ENCODE measurements around the gene SPATA31E1.

Gene SPATA31E1

GRCh38 chr9:87867391-87867790 lies 15.3 kb upstream of the SPATA31E1 start:
- Histone ChIP-seq H3K9me2 (ENCODE audit: low read depth, low read length) (no peaks in the 10 kb centered on the region), H3K79me2 (ENCODE audit: insufficient read depth, low read length) (no peaks in the 10 kb centered on the region), H3K27ac (ENCODE audit: low read depth, low read length, poor library complexity, severe bottlenecking) (no peak overlapping the region)

GRCh38 chr9:87868175-87868574 lies 14.5 kb upstream of the SPATA31E1 start:
- no peak overlapping the region for H3K4me2 ChIP-seq (ENCODE audit: low read length)
- H3K36me3 ChIP-seq (ENCODE audit: insufficient read depth, low read length): no peaks in the 10 kb centered on the region
- no peaks in the 10 kb centered on the region for H3F3A ChIP-seq (ENCODE audit: insufficient read depth, low read length)
- no peaks in the 10 kb centered on the region for H4K20me1 ChIP-seq (ENCODE audit: insufficient read depth, low read length)
- H3K27me3 ChIP-seq (ENCODE audit: insufficient read depth, low read length): no peaks in the 10 kb centered on the region
- no peaks in the 10 kb centered on the region for H3K9me2 ChIP-seq (ENCODE audit: low read depth, low read length)
- TF ChIP-seq CTCF (IDR thresholded peaks at IDR 0.05; ENCODE audit: low read length) (no peak), EZH2 (IDR thresholded peaks at IDR 0.05; ENCODE audit: borderline replicate concordance, low read length) (no peak)
- no peak overlapping the region for H2AFZ ChIP-seq (ENCODE audit: low read length)
- H3K9me3 ChIP-seq (ENCODE audit: low read length): no peaks in the 10 kb centered on the region
- H3K79me2 ChIP-seq (ENCODE audit: insufficient read depth, low read length): no peaks in the 10 kb centered on the region
- no peak overlapping the region for H3K4me3 ChIP-seq (ENCODE audit: low read depth, low read length, poor library complexity, severe bottlenecking)
- no peaks in the 10 kb centered on the region for H3K4me1 ChIP-seq (ENCODE audit: insufficient read depth, low read length, severe bottlenecking)
- H3K27ac ChIP-seq (ENCODE audit: low read depth, low read length, poor library complexity, severe bottlenecking): no peak overlapping the region
- no peak overlapping the region for H3K9ac ChIP-seq (ENCODE audit: low read length)

More at GRCh38 chr9:87867391-87867790, 15.3 kb upstream of the SPATA31E1 start:
- H3K4me3 ChIP-seq (ENCODE audit: low read depth, low read length, poor library complexity, severe bottlenecking): no peak overlapping the region
- no peaks in the 10 kb centered on the region for H3K9me3 ChIP-seq (ENCODE audit: low read length)
- no peak overlapping the region for H3K4me2 ChIP-seq (ENCODE audit: low read length)
- no peaks in the 10 kb centered on the region for H3F3A ChIP-seq (ENCODE audit: insufficient read depth, low read length)
- no peaks in the 10 kb centered on the region for H4K20me1 ChIP-seq (ENCODE audit: insufficient read depth, low read length)
- H2AFZ ChIP-seq (ENCODE audit: low read length): no peak overlapping the region
- H3K4me1 ChIP-seq (ENCODE audit: insufficient read depth, low read length, severe bottlenecking): no peaks in the 10 kb centered on the region
- no peaks in the 10 kb centered on the region for H3K36me3 ChIP-seq (ENCODE audit: insufficient read depth, low read length)
- H3K9ac ChIP-seq (ENCODE audit: low read length): no peak overlapping the region
- H3K27me3 ChIP-seq (ENCODE audit: insufficient read depth, low read length): no peaks in the 10 kb centered on the region
- no peak for TF ChIP-seq EZH2 (IDR thresholded peaks at IDR 0.05; ENCODE audit: borderline replicate concordance, low read length)
- no peak for TF ChIP-seq CTCF (IDR thresholded peaks at IDR 0.05; ENCODE audit: low read length)

- no peak overlapping the region for H2AFZ ChIP-seq (ENCODE audit: low read length)
- H3K9ac ChIP-seq (ENCODE audit: low read length): no peak overlapping the region
- no peaks in the 10 kb centered on the region for H3K27me3 ChIP-seq (ENCODE audit: insufficient read depth, low read length)
- H3K4me3 ChIP-seq (ENCODE audit: low read depth, low read length, poor library complexity, severe bottlenecking): no peak overlapping the region
- TF ChIP-seq CTCF (IDR thresholded peaks at IDR 0.05; ENCODE audit: low read length): no peak
- TF ChIP-seq EZH2 (IDR thresholded peaks at IDR 0.05; ENCODE audit: borderline replicate concordance, low read length): no peak
- H3K9me2 ChIP-seq (ENCODE audit: low read depth, low read length): no peaks in the 10 kb centered on the region
- no peak overlapping the region for H3K4me2 ChIP-seq (ENCODE audit: low read length)
- H3K9me3 ChIP-seq (ENCODE audit: low read length): no peaks in the 10 kb centered on the region
- no peaks in the 10 kb centered on the region for H4K20me1 ChIP-seq (ENCODE audit: insufficient read depth, low read length)
- H3K79me2 ChIP-seq (ENCODE audit: insufficient read depth, low read length): no peaks in the 10 kb centered on the region
- H3F3A ChIP-seq (ENCODE audit: insufficient read depth, low read length): no peaks in the 10 kb centered on the region
- H3K27ac ChIP-seq (ENCODE audit: low read depth, low read length, poor library complexity, severe bottlenecking): no peak overlapping the region
- no peaks in the 10 kb centered on the region for H3K4me1 ChIP-seq (ENCODE audit: insufficient read depth, low read length, severe bottlenecking)
- no peaks in the 10 kb centered on the region for H3K36me3 ChIP-seq (ENCODE audit: insufficient read depth, low read length)
Measured at GRCh38 chr9:87868635-87869034, 14.0 kb upstream of the SPATA31E1 start.

Data from OCI-LY1 (cell line).